ENCODE measurements around the gene CCDC148.

The CCDC148 gene

DNA sequence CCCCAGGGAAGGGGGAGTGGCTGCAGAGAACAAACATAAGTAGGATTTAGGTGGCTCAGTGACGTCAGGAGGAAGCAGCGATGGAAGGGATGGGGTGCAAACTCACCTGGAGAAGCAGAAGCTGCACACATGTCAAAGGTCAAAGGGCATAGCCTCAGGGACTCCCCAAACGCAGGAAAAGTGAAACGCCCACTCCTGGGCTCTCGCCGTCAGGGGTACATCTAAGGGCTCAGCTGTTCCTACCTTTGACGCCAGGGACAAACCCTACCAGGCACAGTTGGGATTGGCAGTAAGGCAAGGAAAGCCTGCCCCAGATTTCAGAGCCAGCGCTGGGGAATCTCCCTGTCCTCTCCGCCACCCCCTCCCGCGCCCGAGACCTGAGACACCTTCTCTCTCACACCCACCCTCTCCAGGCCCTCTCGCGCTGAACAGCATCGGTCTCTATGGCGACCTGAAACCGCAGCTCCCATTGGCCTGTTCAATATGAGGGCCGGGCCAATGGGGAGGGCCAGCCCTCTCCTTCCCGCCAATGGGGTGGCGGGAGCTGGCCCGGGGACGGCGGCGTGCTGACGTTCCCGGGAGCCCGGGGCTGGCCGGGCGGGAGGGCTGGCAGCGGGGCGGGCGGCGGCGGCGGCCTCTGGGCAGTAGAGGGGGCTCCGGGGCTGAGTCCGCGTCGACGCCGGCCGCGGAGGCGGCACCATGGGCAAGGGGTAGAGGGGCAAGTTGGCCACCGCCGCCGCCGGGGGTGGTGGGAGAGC lies at the start of gene CCDC148, which contains the start of gene PKP4:
TSS of gene CCDC148 (minus strand) at position 445 of the 758 bp plus-strand sequence. CDS start at position 131, 314 bp downstream.
TSS of gene PKP4 (plus strand) at position 644 of the 758 bp plus-strand sequence. CDS start 76,233 bp downstream, outside the sequence.
- DNase-seq (ENCODE audit: low spot score) = peak; percentile 92

DNA sequence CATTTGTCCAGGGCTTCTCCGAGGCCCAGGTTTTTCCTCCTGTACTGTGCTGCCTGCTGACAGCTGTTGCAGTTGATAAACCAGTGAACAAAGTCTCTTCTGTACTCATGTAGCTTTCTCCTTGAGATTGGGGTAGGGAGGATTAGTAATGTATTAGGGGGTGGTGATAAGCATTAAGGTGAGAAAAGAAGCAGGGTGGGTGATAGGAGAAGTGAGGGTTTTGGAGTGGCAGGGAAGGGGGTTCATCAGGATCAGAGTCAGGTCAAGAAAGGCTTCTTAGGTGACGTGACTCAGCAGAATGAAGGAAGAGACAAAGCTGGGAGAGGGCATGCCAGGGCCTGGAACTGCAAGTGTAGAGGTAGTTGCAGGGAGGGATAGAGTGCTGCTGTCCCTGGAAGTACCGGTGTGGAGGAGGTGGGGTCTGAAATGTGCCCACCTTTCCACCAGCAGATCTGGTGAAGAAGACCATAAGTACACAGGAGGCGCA lies 48.9 kb upstream of the CCDC148 start:
- no peak for DNase-seq (ENCODE audit: low spot score)

DNA sequence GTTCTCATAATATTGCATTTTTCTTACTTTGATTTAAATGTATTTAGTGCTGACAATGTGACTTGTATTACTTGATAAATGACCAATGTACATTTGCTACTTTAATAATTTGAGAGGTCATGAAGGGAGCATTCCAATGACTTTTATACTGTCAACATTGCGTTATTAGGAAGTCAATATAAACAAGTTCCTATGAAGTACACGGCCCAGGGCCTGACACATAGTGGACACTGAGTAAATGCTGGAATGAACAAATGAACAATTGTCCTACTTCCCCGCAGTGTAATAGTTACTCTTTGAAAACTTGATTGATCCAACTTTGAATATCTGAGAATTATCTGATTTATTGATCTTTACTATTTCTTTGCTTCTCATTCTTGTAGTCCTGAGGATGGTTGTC lies 47.5 kb upstream of the CCDC148 start:
- no peak for DNase-seq (ENCODE audit: low spot score)

DNA sequence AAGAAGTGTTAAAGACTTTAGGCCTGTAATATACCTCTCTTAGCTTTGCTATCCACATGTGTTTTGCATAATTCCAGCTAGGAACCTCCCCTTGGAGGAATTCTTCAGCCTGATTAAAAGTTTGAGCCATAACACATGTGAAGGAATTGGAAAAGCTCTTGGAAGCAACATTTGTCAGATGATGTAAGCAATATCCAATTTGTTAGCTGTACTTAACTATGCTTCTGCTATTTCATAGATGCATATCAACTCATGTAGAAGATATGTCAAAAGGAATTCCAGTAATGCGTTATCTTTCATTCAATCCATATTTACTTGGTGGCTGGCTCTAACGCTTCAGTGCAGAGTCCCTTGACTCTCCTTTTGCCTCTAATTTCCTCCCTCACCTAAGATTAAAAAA lies 46.4 kb upstream of the CCDC148 start:
- peak; percentile 6 for DNase-seq (ENCODE audit: low spot score)

DNA sequence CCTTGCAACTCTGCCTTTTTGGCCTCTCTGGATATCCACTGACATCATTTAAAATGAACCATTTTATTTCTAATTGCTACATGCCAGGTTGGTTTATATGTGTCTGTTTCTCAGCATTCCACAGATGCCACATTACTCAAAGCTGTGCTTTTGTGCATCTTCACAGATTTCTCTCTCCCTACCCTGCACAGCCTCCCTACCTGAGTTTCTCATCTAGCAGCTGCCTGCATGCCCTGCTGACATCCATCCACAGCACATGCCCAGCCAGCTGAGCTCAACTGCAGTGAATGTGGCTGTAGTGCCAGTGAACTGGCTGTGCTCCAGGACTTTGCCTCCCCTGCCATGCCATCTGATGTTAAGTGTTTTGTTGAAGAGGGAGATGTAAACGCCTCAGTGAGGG lies 44.7 kb upstream of the CCDC148 start:
- no peak for DNase-seq (ENCODE audit: low spot score)

- DNase-seq (ENCODE audit: low spot score) = no peak
Measured at GRCh38 chr2:158500333-158500732, 43.8 kb upstream of the CCDC148 start.

- no peak for DNase-seq (ENCODE audit: low spot score)
Measured at GRCh38 chr2:158499383-158499782, 42.8 kb upstream of the CCDC148 start.

DNA sequence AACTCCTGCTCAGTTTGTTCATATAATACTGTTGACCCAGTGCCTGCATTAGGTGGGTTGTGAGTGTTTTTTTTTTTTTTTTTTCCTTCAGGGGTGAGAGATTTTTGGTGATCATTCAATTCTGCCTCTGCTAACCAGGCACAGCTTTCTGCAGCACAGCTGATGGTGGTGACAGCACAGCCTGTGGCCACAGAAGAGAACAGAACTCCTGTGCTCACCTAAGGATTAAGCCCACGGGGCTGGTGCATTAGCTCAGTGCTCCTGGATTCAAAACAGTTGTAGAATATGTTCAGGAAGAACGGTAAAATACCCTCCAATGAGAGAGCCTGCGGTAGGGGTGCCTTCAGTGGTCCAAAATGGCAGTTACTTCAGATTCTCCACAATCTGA lies 42.2 kb upstream of the CCDC148 start:
- DNase-seq (ENCODE audit: low spot score) = no peak

DNA sequence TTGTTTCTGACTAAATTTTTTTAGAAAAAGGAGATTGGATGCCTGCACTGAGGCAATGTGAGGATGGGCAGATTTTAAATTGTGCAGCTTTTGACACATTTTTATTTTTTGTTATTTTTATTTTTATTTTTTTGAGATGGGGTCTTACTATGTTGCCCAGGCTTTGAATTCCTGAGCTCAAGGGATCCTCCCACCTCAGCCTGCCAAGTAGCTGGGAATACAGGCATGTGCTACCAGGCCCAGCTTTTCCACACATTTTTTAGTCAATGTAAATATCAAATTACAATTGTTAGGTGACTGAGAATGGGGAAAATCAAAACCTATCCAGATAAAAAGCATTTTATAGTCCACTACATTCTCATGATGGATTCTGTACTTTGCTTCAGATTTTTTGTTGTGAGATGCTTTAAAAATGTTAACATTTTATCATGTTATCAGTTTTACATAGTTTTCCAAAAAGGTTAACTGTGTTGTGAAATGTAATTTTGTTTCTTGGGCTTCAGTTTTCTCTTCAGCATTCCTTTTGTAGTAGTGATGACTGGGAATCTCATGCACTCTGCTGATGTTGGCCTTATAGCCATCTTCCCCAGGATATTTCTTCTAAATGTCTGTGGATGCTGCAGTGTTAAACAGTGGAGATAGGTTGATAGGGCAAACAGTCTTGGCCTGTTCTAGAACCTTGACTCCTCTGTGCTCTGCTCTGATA lies 41.6 kb upstream of the CCDC148 start:
- no peak for DNase-seq (ENCODE audit: low spot score)

- DNase-seq (ENCODE audit: low spot score) = no peak
Measured at GRCh38 chr2:158497486-158497885, 40.9 kb upstream of the CCDC148 start.

DNA sequence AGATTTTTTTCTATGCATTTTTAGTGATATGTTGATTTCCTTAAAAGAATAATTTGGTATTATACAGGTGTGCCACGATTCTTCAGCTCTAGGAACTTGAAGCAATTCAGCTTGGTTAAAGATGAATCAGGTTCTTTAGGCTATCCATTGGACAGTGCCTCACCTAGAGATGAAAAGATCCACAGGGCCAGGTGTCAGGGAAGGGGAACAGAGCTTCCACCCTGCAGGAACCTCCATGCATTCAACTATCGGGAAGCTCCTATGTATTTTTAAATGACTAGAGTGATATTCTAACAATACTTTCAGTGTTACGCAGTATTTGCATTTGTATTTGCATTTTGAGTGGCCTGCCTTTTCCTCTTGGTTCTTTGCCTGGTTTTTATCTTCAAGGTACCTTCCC lies 40.4 kb upstream of the CCDC148 start:
- no peak for DNase-seq (ENCODE audit: low spot score)

GRCh38 chr2:158495175-158495574 lies 38.6 kb upstream of the CCDC148 start:
- no peak for DNase-seq (ENCODE audit: low spot score)

- no peak for DNase-seq (ENCODE audit: low spot score)
Measured at GRCh38 chr2:158493458-158493857, 36.9 kb upstream of the CCDC148 start.

DNA sequence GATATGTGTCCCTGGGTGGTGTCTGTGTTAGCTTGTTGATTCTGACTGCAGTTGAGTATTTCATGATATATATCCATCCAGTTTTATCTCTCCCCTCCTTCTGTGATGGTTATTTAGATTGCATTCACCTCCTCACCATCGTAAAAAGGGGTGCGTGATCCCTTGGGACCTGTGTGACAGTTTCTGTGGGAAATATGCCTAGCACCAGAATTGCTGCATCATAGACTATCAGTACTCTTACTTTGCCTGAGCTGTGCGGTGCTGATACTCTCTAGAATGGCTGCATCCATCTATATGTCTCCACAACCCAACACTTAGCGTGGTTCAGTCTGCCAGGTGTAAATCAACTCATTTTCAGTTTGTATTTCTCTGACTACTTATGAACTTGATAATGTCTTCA lies 34.5 kb upstream of the CCDC148 start:
- DNase-seq (ENCODE audit: low spot score) = no peak

DNA sequence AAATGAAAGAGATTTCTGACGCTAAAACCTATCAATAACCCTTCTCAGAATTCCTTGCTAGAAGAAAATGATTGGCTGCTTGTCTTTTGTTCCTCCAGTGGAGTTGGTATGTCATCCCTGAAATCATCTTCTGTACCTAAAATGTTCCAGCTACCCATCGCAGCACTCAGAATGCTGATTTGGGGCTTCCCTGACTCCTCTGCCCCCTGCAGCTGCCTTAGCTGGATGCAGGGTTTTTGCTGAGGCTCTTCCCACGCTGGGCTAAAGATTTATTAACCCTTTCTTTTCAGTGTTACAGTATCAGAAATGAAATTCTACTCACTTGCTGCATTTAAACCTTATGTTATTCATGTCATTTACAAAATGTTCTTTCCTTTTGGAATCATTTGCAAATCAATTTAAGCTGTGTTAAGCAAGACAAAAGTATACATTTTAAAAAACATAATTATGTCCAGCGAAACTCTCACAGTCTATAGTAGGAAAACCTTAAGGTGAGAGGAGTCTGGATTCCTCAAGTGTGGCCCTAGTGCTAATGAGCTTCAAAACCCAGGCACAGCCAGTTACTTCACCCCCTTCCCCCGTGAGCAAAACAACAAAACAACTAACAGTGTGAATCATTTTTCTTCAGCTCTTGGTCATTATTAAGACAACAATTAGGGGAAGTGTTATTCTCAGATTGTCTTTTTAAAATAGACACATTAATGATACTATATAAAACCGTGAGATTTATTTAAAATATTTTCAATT lies 33.0 kb upstream of the CCDC148 start:
- no peak for DNase-seq (ENCODE audit: low spot score)

DNA sequence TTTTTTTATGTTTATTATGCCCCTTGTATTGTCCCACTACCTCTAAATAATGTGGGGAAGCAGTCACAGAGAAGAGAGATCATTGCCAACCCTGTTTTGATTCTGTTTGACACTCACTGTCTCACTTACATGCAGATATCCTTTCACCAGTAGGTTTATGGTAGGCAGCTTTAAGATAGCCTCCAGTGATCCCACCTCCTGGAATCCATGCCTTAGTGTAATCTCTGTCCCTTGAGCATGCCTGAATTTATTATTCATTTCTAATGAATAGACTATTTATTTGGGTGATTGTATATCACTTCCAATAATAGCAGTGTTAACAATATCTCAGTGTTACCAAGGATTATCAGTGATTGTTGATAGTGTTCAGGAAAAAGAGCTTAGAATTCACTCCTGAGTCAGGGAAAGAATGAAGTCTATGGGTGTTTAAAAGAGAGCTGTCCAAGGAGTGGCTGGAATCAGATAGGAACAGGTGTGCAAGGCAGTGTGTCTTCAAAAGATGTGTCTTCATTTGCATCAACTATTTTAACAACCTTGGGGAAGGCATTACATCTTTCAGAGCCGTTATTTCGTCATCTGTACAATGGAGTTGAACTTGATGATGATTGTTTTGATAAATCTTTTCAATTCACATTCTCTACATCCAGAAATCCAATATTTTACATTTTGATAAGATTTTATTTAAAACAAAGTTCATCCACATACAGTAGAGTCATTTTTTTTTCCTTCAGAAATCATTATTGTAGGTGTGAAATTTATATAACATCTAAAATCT lies 32.1 kb upstream of the CCDC148 start:
- no peak for DNase-seq (ENCODE audit: low spot score)

DNA sequence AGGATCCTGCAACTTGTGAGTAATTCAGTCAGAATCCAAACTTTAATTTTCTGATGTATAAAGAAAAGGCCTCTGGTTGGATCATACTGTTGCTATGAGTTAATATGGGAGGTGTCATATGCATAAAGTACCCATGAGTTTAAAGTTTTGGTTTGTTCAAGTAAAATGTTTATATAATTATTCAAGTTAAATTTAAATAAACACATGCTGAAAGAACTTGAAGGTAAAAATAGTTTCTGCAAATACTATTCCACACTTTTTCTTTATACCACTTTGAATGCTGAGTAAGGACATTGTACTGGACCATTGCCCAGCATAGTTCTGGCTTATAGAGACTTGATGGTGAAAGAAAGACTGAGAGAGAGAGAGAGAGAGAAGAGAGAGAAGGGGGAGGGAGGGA lies 30.9 kb upstream of the CCDC148 start:
- DNase-seq (ENCODE audit: low spot score) = no peak

DNA sequence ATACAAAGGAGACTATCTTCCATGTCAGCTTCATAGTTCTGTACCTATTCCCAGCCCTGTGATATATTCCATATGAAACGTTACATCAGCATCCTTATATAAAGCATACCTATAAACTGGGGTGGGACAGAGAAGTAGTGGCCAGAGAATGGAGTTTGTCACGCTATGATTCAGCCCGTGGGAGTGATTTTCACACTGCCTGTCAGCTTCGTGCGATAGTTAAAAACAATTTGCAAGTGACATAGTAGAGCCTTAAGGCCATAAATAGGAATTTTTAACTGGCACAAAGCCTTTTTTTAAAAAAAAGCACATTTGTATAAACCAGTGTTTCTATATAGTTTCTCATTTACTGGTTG lies 30.4 kb upstream of the CCDC148 start:
- no peak for DNase-seq (ENCODE audit: low spot score)

- DNase-seq (ENCODE audit: low spot score) = no peak
Measured at GRCh38 chr2:158486150-158486969, 29.8 kb upstream of the CCDC148 start.

DNA sequence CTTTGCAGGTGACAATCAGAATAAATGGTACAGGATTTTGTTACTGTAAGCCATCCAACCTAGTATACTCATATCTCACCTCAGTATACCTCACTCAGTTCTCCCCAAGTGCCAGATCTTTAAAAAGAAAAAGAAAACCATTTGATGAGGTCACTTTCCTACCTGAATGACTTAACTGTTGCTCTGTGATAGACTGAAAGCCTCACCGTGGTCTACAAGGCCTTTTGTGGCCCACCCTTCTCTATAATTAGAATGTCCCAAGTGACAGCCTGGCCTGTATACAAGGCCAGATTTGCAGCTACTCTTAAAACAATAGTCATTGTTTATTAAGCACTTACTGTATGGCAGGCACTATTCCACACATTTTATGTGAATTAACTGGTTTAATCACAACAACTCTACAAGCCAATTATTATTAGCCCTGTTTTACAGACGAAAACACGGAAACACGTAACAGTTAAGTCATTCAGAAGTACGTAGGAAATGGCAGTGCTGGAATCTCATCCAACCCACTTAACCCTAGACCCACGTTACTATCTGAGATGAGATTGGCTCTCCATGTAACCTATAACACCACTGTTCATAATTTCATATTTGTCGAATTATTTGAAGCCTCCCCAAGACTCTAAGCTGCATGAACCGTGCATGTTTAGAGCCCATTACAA lies 28.5 kb upstream of the CCDC148 start:
- DNase-seq (ENCODE audit: low spot score) = no peak

GRCh38 chr2:158482594-158482993 lies 26.0 kb upstream of the CCDC148 start:
- DNase-seq (ENCODE audit: low spot score) = no peak

All from LoVo (cell line).